ENCODE results near the gene BACH1.

Gene BACH1

DNA sequence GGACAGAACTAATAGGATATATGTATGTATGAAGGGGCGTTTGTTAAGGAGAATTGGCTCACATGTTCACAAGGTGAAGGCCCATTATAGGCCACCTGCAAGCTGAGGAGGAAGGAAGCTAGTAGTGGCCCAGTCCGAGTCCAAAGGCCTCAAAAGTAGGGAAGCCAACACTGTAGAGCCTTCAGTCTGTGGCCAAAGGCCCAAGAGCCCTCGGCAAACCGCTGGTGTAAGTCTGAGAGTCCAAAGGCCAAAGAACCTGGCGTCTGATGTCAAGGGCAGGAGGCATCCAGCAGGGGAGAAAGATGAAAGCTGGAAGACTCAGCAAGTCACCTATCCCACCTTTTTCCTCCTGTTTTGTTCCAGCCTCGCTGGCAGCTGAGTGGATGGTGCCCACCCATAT, 24.5 kb downstream of the BACH1 start:
- Histone ChIP-seq H3K9me2 (replicated peaks; ENCODE audit: insufficient read depth, low read length) (no peaks in the 10 kb centered on the region), H3K27me3 (replicated peaks; ENCODE audit: insufficient read depth, low read length) (no peaks in the 10 kb centered on the region), H3K79me2 (ENCODE audit: low read length) (peaks cover 95% of the 10 kb centered on the region), H3K4me3 (ENCODE audit: low read length) (no peak overlapping the region), H3K4me2 (ENCODE audit: low read depth, low read length) (no peak overlapping the region), H3K9me3 (replicated peaks; ENCODE audit: insufficient read depth, low read length) (no peaks in the 10 kb centered on the region), H3K27ac (ENCODE audit: low read length) (no peak overlapping the region), H3F3A (ENCODE audit: insufficient read depth, low read length) (no peaks in the 10 kb centered on the region), H3K9ac (ENCODE audit: low read length) (no peak overlapping the region), H3K36me3 (replicated peaks; ENCODE audit: insufficient read depth, low read length) (0 out of 2 replicates have a peak, but pooled peaks cover 3% of the 10 kb centered on the region), H2AFZ (ENCODE audit: low read length) (no peak overlapping the region), H4K20me1 (ENCODE audit: insufficient read depth, low read length) (peaks cover 23% of the 10 kb centered on the region), H3K4me1 (ENCODE audit: low read length) (no peaks in the 10 kb centered on the region)
- no peak for TF ChIP-seq EZH2 (optimal IDR thresholded peaks at IDR 0.05; ENCODE audit: low read depth, low read length)
- no peak for TF ChIP-seq EZH2phosphoT487 (IDR thresholded peaks at IDR 0.05; ENCODE audit: low read length)
- TF ChIP-seq, protein P1, sequence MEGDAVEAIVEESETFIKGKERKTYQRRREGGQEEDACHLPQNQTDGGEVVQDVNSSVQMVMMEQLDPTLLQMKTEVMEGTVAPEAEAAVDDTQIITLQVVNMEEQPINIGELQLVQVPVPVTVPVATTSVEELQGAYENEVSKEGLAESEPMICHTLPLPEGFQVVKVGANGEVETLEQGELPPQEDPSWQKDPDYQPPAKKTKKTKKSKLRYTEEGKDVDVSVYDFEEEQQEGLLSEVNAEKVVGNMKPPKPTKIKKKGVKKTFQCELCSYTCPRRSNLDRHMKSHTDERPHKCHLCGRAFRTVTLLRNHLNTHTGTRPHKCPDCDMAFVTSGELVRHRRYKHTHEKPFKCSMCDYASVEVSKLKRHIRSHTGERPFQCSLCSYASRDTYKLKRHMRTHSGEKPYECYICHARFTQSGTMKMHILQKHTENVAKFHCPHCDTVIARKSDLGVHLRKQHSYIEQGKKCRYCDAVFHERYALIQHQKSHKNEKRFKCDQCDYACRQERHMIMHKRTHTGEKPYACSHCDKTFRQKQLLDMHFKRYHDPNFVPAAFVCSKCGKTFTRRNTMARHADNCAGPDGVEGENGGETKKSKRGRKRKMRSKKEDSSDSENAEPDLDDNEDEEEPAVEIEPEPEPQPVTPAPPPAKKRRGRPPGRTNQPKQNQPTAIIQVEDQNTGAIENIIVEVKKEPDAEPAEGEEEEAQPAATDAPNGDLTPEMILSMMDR (IDR thresholded peaks at IDR 0.05; ENCODE audit: low read length): no peak
- DNase-seq: no peak

DNA sequence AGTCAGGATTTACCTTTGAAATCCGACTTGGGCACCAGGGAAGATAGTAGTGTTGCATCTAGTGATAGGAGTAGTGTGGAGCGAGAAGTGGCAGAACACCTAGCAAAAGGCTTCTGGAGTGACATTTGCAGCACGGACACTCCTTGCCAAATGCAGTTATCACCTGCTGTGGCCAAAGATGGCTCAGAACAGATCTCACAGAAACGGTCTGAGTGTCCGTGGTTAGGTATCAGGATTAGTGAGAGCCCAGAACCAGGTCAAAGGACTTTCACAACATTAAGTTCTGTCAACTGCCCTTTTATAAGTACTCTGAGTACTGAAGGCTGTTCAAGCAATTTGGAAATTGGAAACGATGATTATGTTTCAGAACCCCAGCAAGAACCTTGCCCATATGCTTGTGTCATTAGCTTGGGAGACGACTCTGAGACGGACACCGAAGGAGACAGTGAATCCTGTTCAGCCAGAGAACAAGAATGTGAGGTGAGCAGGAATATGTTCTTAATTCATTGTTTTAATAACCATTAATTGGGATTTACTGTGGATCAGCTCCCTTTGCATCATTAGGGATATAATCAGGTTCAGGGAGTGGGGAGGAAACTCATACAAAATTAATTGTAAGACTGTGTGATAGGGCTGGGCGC, 28.3 kb downstream of the BACH1 start:
- Histone ChIP-seq H3K27me3 (replicated peaks; ENCODE audit: insufficient read depth, low read length) (no peaks in the 10 kb centered on the region), H2AFZ (ENCODE audit: low read length) (no peak overlapping the region), H3K79me2 (ENCODE audit: low read length) (peaks cover 71% of the 10 kb centered on the region), H3F3A (ENCODE audit: insufficient read depth, low read length) (no peaks in the 10 kb centered on the region), H3K36me3 (replicated peaks; ENCODE audit: insufficient read depth, low read length) (no peaks in the 10 kb centered on the region), H3K4me2 (ENCODE audit: low read depth, low read length) (no peak overlapping the region), H3K27ac (ENCODE audit: low read length) (no peak overlapping the region), H3K4me1 (ENCODE audit: low read length) (no peaks in the 10 kb centered on the region), H3K9me2 (replicated peaks; ENCODE audit: insufficient read depth, low read length) (no peaks in the 10 kb centered on the region), H3K9me3 (replicated peaks; ENCODE audit: insufficient read depth, low read length) (no peaks in the 10 kb centered on the region), H3K4me3 (ENCODE audit: low read length) (no peak overlapping the region), H3K9ac (ENCODE audit: low read length) (no peak overlapping the region), H4K20me1 (ENCODE audit: insufficient read depth, low read length) (no peaks in the 10 kb centered on the region)
- no peak for TF ChIP-seq EZH2phosphoT487 (IDR thresholded peaks at IDR 0.05; ENCODE audit: low read length)
- TF ChIP-seq, protein P1 (IDR thresholded peaks at IDR 0.05; ENCODE audit: low read length): no peak
- no peak for TF ChIP-seq EZH2 (optimal IDR thresholded peaks at IDR 0.05; ENCODE audit: low read depth, low read length)
- DNase-seq: no peak

DNA sequence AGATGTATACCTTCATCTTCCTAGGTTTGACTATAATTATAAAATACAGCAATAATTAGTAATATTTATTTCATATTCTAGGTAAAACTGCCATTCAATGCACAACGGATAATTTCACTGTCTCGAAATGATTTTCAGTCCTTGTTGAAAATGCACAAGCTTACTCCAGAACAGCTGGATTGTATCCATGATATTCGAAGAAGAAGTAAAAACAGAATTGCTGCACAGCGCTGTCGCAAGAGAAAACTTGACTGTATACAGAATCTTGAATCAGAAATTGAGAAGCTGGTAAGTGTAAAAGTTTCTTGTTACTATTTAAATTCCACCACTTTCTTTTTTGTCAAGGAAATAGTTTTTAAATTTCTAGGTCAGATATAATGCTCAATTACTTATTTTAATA, 30.7 kb downstream of the BACH1 start:
- Histone ChIP-seq H3K4me2 (ENCODE audit: low read depth, low read length) (no peak overlapping the region), H2AFZ (ENCODE audit: low read length) (no peak overlapping the region), H3K4me1 (ENCODE audit: low read length) (no peaks in the 10 kb centered on the region), H3K4me3 (ENCODE audit: low read length) (no peak overlapping the region), H3K27me3 (replicated peaks; ENCODE audit: insufficient read depth, low read length) (no peaks in the 10 kb centered on the region), H3K9me2 (replicated peaks; ENCODE audit: insufficient read depth, low read length) (no peaks in the 10 kb centered on the region), H3K9ac (ENCODE audit: low read length) (no peak overlapping the region), H3K27ac (ENCODE audit: low read length) (no peak overlapping the region), H3K9me3 (replicated peaks; ENCODE audit: insufficient read depth, low read length) (no peaks in the 10 kb centered on the region), H4K20me1 (ENCODE audit: insufficient read depth, low read length) (no peaks in the 10 kb centered on the region), H3K79me2 (ENCODE audit: low read length) (peaks cover 69% of the 10 kb centered on the region), H3F3A (ENCODE audit: insufficient read depth, low read length) (no peaks in the 10 kb centered on the region), H3K36me3 (replicated peaks; ENCODE audit: insufficient read depth, low read length) (0 out of 2 replicates have a peak, but pooled peaks cover 5% of the 10 kb centered on the region)
- TF ChIP-seq EZH2 (optimal IDR thresholded peaks at IDR 0.05; ENCODE audit: low read depth, low read length) (no peak), EZH2phosphoT487 (IDR thresholded peaks at IDR 0.05; ENCODE audit: low read length) (no peak)
- TF ChIP-seq, protein P1 (IDR thresholded peaks at IDR 0.05; ENCODE audit: low read length): no peak
- DNase-seq: no peak
